Sigmoid colon (tissue), 4 donors: ENCODE measurements around the gene HAUS8.

Experiments used
- CTCF ChIP-seq, 4 experiments: fragments of 450-650 bp in 3 of 4; fragments of 200-600 bp in 1 of 4; IDR thresholded peaks; one replicate each; pipeline ENCODE4 v1.5.1; 2016 to 2019; ENCODE audit warnings: antibody characterized with exemption in 4 of 4, mild to moderate bottlenecking in 3 of 4, moderate library complexity in 2 of 4
- POLR2AphosphoS5 ChIP-seq, 4 donors: sonication (generic); formaldehyde crosslinking; IDR thresholded peaks; one replicate each; pipeline ENCODE4 v1.6.1; 2017; ENCODE audit warnings: antibody characterized with exemption in 4 of 4

- TF ChIP-seq CTCF (IDR thresholded peaks at IDR 0.05) (no peak), POLR2AphosphoS5 (IDR thresholded peaks at IDR 0.05) (no peak)
Measured at GRCh38 chr19:17113127-17113785, 38.0 kb upstream of the HAUS8 start.
